T-helper 2 cell (primary cell): ENCODE results near the gene DNAJC13.

Experiments used
- DNase-seq, 5 experiments: peaks; one replicate each; pipeline versions ENCODE4 v3.0.0 to v3.0.0-alpha.2; 2012 to 2022

The DNAJC13 gene

DNA sequence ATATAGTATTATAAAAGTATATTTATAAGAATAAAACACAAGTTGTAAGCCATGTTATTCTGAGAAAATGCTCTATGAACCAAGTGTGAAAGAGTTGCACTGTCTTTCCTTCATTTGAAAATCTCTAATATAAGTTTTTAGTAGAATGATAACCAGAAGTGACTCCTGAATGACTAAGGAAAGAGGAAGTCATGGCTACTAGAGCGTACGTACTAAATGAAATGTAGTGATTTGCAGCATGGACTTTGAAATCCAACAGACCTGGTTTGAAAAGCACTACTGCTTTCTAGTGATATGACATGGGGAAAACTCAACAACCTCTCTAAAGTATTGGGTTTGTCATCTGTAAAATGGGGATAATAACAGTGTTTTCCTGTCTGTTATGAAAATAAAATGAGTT is 10.3 kb upstream of the DNAJC13 start:
- DNase-seq: no peak

DNA sequence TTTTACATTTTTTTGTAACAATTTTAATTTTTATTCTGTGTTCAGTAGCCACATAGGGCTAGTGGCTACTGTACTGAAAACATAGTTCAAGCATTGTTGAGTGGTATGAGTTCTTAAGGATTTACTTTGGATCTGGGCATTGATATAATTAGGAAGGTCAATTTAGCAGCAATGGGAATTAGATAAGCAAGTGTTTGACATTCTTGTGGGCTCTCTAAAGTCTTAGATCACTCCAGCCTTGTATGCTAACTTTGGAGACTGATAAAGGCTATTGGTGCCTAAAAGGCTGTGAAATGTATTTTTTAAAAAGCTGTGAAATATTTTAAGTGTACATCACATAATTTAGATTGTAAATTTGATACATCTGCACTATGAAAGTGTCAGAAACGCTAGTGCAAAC is 2.5 kb upstream of the DNAJC13 start:
- DNase-seq: no peak

DNA sequence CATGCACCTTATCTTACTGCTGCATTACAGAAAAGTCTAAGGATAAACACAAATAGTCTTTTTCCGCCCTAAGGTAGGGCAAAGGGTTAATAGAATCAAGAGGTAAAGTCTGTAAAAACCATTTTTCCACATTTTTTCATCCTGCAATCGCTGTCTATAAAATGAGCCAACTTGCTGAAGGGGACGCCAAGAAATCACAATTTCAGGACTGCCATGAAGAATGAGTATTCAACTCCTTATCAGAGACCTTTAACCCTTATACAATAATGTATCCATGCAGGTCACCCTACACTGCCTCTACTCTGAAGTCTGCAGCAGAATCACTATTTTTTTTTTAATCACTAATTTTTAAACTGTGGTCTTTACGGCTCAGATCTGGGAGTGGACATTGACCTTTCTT is 1.1 kb upstream of the DNAJC13 start:
- no peak for DNase-seq

DNA sequence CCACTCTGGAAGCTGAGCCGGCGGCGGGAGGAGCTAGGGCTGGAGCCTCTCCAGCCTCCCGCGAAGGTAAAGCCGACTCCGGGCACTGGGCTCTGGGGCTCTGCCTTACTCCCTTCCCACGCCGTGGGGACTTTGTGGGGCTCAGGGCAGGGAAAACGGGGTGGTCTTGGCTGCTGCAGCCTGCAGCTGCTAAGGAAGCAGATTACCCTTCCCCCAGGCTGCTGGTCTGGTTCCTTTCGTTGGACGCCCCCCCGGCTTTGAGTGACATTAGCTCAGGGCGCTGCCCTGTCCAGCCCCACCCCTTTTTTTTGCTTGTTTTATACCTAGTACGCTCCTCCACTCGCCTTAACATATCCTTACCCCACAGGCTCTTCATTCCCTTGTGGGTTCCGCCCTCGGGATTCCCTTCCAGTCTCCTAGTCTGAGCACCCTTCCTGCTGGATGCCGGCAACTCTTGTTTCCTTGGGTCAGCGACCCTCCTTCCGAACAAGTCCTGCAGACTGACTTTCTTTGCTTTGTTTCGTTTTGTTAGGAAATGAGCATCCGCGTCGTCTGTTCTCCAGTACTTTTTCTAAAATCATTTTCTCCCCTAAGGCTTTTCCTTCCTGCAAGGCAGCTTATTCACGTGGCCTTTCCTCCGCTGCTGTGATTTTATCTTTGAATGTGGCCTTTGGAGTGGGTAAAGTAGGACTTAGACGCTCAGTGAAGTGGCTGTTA is 551 bp downstream of the DNAJC13 start:
- DNase-seq: peak in 3 of 5 experiments; percentile 15 to 77 (median 19)

DNA sequence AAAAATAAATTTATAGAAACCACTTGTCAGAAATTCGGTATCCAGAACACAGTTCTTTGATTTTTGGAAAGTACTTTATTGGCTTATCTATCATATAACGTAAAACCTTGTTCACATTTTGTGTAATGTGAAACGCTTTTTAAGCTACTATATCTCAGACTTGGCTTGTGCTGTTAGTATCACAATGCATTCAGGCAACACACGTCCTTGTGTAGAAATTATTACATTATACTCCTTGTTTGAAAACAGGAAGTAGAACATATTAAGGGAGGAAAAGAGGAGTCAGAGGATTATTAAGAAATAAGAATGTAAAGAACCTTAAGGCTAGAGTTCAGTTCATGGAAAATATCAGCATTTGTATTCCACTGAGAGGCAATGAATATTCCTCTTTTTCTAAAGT is 1.6 kb downstream of the DNAJC13 start:
- no peak for DNase-seq

DNA sequence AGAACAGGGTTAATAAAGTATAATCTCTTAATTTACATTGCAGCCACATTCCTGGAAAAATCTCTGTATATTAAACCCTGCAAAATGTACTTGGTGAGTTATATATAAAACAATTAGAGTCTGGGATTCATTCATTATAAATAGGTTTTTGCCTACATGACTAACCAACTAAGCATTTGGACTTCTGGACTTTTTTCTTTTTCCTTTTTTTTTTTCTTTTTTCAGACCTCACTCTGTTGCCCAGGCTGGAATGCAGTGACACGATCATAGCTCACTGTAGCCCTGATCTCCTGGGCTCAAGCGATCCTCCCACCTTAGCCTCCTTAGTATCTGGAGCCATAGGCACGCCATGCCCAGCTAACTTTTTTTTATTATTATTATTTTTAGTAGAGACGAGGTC is 4.5 kb downstream of the DNAJC13 start:
- no peak for DNase-seq

DNA sequence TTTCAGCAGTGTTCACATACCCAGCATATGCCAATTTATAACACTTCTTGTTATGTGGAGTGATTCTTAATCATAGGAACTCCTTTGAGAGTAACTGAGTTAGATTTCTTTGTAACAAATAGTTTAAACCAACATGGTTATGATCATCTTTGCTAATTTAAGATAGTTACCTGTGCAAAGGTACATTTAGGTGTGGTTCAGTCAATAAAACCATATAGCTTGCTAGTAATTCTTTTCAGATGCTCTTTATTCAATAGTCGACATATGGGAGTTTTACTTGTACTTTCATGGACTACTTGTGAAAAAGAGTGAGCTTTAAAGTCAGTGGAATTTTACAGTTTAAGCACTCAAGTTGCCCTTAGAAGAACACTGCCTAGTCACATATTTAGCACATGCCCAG is 5.2 kb downstream of the DNAJC13 start:
- no peak for DNase-seq

DNA sequence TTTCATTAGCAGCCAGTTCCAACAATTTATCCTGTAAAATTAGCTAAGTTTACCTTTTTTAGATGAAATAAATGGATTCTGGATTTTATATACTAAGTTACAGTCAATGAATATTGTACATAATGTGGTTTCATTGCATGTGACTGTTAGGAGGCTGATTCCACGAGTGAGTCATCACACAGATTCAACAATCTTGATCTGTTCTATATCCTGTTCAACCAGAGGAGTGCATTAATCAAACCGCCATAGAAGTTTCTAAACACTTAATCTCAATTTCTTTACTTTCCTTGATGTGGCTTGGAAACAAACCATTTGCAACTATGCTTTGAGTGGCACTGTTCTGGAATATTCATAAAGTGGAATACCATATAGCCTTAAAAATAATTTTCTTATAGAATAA is 15.3 kb downstream of the DNAJC13 start:
- DNase-seq: peak in 1 of 5 experiments; percentile 83

DNA sequence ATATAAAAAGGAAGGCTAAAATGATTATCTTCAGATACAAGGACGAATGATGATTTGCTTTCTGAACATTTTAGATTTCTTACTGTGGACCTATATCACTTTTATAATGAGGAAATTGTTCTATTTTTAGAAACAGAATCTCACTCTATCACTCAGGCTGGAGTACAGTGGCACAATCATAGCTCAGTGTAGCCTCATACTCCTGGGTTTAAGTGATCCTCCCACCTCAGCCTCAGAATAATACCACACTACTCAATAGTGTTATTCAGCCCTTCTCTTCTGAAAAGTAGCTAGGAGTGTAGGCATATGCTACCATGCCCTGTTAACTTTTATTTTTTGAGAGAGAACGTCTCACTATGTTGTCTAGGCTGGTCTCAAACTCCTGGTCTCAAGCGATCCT is 15.8 kb downstream of the DNAJC13 start:
- DNase-seq: peak in 1 of 5 experiments; percentile 29

DNA sequence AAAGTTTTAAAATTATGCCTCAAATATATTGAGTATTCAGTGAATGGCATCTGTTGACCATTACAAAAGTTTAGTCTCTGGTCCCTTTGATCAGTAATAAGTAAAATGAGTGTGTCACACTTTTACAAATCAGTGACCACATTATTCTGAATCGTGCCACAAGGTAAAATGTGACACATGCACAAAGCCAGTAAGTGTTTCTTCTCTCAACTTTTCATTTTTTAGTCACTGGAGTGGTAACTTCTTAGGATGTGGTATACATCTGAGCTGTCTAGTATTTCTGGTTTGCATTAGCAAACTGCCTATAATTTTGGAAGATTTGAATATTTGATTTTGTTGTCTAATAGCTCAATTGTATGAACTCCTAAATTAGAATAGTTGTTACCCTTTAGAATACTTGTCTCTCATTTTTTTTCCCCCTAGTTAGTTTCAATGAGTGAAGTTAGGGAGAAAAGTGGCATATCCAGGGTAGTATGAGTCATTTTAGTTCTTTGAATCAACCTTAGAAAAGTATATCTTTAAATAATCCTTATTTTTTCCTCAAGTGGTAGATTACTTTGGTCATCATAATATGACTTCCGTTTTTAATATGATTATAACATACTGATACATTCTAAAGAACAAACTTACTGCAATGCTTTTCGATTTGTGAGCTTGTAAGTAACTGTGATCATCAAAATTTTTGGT is 18.1 kb downstream of the DNAJC13 start:
- DNase-seq: peak in 1 of 5 experiments; percentile 72

DNA sequence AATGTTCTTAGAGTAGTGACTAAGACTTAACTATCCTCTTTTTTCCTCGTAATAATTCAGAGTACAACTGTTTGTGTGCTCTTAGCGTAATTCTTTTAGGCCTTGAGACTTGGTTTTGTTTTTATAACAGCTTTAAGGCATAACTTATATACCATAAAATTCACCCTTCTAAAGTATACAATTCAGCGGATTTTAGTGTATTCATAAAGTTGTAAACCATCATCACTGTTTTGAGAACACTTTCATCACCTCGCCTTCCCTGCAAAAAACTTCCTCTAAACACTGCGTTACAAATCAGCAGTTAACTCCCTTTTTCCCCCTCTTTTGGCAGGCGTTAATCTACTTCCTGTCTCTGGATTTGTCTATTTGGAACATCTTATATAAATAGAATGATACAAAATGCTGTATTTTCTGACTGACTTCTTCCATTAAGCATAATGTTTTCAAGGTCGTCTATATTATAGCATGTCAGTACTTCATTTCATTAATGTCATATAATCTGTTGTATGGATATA is 18.7 kb downstream of the DNAJC13 start:
- no peak for DNase-seq

DNA sequence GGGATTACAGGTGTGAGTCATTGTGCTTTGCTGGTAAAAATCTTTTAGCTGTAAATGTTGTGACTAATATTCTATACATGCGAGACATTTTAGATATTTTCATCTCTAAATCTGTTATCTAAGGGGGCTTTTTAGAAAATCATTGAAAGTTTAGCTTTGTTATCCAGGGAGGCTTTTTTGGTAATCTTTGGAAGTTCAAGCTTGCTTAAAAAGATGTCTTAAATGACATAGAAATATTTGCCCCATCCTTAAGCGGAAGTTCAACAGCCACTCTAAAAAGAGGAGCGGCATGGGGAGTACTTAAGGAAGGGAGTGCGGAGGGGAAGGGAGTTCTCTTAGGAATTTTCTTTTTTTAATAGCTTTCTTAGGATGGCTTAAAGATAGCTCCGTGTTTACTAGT is 26.1 kb downstream of the DNAJC13 start:
- DNase-seq: no peak

DNA sequence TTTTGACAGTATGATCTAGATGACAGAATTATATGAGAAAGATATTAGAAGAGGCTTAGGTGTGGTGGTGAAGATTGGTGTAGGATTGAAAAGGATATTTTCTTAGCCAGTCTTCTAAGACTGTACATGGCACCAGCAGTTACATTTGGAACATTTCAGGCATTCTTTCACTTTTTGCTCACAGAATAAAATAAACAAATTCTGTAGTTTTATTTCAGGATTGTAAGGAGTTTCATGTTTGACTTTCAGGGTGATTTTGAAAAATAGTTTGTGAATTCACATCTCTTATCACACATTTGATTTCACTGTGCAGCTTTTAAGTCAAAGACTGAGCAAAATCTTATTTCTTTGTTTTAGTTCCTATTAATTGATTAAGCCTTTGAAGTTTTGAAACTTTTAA is 27.1 kb downstream of the DNAJC13 start:
- no peak for DNase-seq

DNA sequence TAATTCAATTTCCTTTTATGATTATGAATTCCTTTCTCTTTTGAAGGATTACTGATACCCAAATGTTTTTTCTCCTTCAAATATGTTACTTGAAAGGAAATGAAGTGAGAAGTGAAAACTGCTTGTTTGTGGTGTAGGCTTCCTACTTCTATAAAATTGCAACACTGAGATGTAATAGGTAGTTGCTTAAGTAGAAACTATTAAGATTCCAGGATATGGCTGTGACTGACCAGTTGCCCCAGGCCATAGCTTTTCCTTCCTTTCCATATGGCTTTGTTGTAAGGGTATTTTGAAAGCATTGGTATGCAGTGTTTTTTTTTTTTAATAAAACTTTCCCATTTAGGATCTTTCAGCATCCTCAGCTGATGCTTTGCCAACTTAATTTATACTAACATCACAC is 28.5 kb downstream of the DNAJC13 start:
- no peak for DNase-seq

DNA sequence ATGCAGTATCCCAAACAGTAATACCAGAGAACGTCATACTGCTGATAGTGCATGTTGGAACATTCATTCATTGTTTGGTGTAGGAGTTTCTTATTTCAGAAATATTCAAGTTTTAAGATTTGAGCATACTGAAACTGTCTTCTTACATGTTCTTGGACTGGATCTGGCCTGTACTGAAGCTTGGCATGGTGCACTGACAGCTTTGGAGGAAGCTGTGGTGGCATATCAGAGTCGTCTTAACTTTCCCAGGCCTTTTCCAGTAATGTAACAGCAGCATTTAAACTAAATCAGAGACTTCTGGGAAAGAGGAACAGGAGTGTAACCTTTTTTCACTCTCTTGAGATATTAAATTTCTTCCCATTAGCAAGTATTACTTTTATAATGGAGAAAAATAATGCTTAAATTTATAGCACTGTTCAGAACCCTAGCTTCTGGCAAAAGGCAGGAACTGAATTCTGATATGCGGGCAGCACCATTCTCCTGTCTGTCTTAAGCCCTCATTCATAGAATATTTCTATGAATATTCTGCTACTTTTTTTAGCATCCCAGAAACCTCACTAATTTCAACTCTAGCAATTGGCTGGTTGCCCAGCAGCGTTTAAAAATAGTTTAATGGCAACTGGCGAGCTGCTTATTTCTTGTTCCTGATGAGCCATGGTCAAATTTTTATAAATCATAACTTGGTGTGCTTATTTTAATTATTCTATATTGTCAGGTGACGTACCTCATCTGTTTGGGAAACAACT is 31.1 kb downstream of the DNAJC13 start:
- DNase-seq: no peak

DNA sequence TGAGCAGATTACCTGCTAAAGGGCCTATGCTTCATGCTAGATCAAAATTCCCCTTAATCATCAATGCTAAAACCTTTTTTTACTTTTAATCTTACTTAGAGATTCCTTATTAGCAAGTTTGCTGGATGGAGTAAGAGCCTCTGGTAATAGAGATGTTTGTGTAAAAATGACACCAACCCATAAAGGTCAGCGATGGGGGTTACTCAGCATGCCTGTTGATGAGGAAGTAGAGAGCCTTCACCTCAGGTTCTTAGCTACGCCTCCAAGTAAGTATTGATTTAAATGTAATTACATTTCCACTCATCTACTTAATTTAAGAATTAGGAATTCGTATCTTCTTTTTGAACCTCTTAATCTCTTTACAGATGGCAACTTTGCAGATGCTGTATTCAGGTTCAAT is 38.8 kb downstream of the DNAJC13 start:
- DNase-seq: no peak

DNA sequence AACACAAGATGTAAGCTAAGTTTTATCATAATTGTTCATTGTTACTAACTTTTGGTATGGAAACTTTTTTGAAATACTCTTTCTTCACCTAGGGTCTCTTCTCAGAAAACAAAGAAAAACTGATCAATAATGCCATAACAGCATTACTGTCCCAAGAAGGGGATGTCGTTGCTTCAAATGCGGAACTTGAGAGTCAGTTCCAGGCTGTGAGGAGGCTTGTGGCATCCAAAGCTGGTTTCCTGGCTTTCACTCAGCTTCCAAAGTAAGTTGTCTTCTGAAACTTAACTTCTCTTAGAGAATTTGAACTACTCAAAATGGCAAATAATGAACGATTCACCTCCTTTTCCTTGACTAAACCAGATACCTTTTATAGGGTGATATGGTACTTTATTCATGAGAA is 39.3 kb downstream of the DNAJC13 start:
- no peak for DNase-seq

DNA sequence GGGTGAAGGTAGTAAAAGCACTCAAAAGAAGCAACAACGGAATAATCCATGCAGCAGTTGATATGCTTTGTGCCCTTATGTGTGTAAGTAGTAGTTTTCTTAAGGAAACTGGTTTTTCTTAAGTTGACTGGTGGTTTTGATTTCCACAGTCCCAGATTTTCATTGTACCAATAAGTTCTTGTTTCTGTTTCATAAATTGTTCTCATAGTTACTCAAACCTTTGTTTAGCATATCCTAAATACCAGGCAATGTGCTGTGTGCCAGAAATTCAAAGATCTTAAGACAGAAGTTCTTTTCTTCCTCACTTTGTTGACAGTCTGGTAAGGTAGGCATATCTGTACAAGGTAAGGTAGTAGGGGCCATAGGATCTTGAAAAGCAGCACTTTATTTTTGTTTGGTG is 40.0 kb downstream of the DNAJC13 start:
- no peak for DNase-seq

DNA sequence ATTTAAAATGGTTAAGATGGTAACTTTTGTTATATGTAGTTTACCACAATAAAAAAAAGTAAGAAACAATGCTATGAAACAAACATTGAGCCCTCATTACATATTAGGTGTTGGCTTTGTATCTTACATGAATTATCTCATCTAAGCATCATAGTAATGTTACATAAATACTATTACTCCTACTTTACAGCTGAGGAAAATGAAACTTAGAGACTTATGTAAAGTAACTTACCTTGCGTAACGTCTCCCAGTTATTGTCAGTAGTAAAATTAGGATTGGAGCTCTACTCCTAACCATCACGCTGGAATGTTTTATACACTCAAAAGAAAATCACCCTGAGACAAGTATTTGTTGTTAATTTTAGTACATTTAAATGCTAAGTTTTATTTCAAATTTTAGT is 42.2 kb downstream of the DNAJC13 start:
- DNase-seq: no peak

DNA sequence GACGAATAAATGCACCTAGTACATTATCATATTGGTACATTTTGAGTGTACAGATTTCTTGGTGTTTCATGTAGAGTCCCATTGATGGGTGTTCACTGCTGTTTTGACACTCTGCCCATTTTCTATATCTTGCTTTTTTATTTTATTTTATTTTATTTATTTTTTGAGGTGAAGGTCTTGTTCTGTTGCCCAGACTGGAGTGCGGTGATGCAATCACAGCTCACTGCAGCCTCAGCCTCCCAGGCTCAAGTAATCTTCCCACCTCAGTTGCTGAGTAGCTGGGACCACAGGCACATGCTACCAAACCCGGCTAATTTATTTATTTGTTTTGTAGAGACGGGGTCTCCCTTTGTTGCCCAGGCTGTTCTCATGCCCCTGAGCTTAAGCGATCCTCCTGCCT is 44.2 kb downstream of the DNAJC13 start:
- DNase-seq: no peak

DNA sequence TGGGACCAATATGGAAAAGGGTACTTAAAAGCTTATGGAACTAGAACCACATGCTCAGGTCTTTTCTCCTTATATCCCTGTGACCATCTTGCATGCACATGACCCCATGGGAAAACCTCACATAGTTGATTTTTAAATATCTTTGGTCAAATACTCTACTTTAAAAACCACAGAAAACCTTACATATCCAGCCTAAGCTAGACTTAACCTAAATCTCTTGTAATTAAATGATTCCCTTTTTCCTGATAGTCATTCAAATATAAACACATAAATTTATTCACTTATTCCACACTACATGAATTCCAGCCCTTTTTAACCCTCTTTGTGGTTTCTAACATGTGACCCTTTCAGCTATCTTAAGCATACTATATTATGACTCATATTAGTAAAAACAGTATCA is 46.8 kb downstream of the DNAJC13 start:
- DNase-seq: no peak

DNA sequence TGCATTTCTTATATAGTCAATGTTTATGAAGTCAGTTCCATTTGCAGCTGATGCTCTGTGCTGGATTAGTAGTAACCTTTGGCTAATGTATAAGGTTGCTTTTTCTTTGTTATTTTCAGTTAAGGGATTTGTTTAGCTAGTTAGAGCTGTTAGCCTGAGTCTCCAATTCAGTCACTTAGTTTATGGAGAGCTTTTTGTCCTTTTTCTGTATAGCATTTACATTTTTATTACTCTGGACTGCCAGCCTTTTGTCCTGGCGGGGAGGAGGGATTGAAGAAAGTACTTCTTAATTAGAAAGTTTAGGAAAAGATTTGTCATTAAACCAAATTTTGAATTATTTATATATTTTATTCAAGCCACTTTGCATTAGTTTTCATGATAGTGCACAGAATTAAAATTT is 52.0 kb downstream of the DNAJC13 start:
- no peak for DNase-seq

DNA sequence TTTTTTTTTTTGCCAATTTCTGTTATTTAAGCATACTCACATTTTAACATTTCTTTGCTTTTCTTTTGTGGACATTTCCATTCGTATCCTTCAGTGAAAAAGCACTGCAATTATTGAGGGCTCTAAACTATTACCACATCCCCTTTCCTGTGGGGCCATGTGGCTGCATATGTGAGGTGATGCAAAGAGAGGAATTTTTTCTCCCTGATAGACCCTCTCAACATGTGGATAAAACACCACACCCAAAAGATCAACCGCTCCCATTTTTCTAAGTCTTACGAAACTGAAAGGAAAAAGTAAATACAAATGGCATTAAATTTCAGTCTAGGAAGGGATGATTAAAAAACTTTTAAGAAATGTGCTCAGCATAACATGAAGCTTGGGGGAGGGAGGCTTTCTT is 68.8 kb downstream of the DNAJC13 start:
- DNase-seq: no peak

DNA sequence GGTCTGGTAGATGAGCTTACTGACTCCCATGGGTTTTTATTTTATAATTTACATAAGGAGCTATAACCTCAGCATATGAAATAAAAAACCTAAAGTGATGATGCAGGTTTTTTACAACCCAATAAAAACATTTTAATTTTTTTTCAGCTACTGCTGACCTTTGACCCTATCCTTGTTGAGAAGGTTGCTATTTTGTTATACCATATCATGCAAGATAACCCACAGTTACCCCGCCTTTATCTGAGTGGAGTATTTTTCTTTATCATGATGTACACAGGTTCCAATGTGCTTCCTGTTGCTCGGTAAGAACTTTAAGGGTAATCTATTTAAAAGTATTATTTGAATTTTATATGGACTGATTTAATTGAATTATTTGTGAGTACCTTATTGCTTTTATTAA is 70.8 kb downstream of the DNAJC13 start:
- no peak for DNase-seq
